Stimulated activated CD8-positive, alpha-beta memory T cell treated with anti-CD3 and anti-CD28 coated beads, Interleukin-7, amount 100 ng/mL, for 48 hours (primary cell): ENCODE measurements around the gene ANKRD2.
"Not testable (repeated sequence)": the region's sequence is repeated elsewhere in the genome, so short reads cannot be mapped to it uniquely, and the experiment has no call there.

Experiments
- DNase-seq, 2 donors: peaks; one replicate each; pipeline ENCODE4 v3.0.0-alpha.2; 2020; ENCODE audit warnings: low read depth in 1 of 2; ENCODE audit errors: extremely low read depth in 1 of 2

ANKRD2 gene

GRCh38 chr10:97570789-97571471 is 1.6 kb upstream of the ANKRD2 start:
- DNase-seq, result no peak

GRCh38 chr10:97571622-97572021 is 957 bp upstream of the ANKRD2 start:
- no peak for DNase-seq

- DNase-seq, result no peak
Measured at GRCh38 chr10:97573021-97573420, 442 bp downstream of the ANKRD2 start.

- DNase-seq, result no peak
Measured at GRCh38 chr10:97573672-97574071, 1.1 kb downstream of the ANKRD2 start.

GRCh38 chr10:97574374-97575126 is 2.0 kb downstream of the ANKRD2 start:
- no peak for DNase-seq

- DNase-seq, result no peak
Measured at GRCh38 chr10:97575127-97575668, 2.6 kb downstream of the ANKRD2 start.

- DNase-seq, result not testable (repeated sequence)
Measured at GRCh38 chr10:97576487-97576886, 3.9 kb downstream of the ANKRD2 start.

GRCh38 chr10:97577701-97578100 is 5.1 kb downstream of the ANKRD2 start:
- no peak for DNase-seq

GRCh38 chr10:97578171-97578844 is 5.7 kb downstream of the ANKRD2 start:
- no peak for DNase-seq

GRCh38 chr10:97580421-97581367 is 8.1 kb downstream of the ANKRD2 start:
- no peak for DNase-seq

GRCh38 chr10:97582169-97582568 is 9.6 kb downstream of the ANKRD2 start:
- DNase-seq, result no peak

- DNase-seq, result no peak
Measured at GRCh38 chr10:97583476-97583875, 10.9 kb downstream of the ANKRD2 start.

GRCh38 chr10:97584060-97584797 is 11.7 kb downstream of the ANKRD2 start, which contains the start of gene HOGA1:
HOGA1 (plus strand) TSS chr10:97584389; CDS start chr10:97584704, 315 bp downstream.
- no peak for DNase-seq

- no peak for DNase-seq
Measured at GRCh38 chr10:97584798-97585438, 12.3 kb downstream of the ANKRD2 start.

GRCh38 chr10:97585439-97585811 is 12.8 kb downstream of the ANKRD2 start:
- no peak for DNase-seq

GRCh38 chr10:97587183-97587582 is 14.6 kb downstream of the ANKRD2 start:
- no peak for DNase-seq

GRCh38 chr10:97589479-97589878 is 16.9 kb downstream of the ANKRD2 start, which contains the start of gene C10orf62:
C10orf62 (plus strand) TSS chr10:97589721; CDS start chr10:97589898, 177 bp downstream.
- no peak for DNase-seq

GRCh38 chr10:97590082-97590747 is 17.6 kb downstream of the ANKRD2 start:
- DNase-seq, result no peak
